CD14-positive monocyte (primary cell): ENCODE data around the gene INSYN2B. TPM values are rescaled to one million over a fixed set of nuclear protein-coding genes. Genes with fewer than 3 reads are reported as not detected.

ENCODE experiments used
- DNase-seq, 3 donors: peaks; one replicate each; pipeline ENCODE4 v3.0.0-alpha.2; 2011 to 2022
- H2AFZ ChIP-seq: 2 replicates; pipeline ENCODE4 v1.6.0; 2012; ENCODE audit warnings: mild to moderate bottlenecking, low read depth, low read length, inconsistent platforms; ENCODE audit not compliant: insufficient read depth, poor library complexity, severe bottlenecking
- H3K27ac ChIP-seq, 2 donors: 1 replicate in 1 of 2; 2 replicates in 1 of 2; pipeline ENCODE4 v1.5.1; 2012 to 2013; ENCODE audit warnings: low read length in 2 of 2, control low read depth in 1 of 2, inconsistent platforms in 1 of 2, low read depth in 1 of 2, mild to moderate bottlenecking in 1 of 2
- H3K27me3 ChIP-seq, 2 donors: one replicate each; pipeline versions ENCODE4 v1.6.0 to v1.6.1; 2011 to 2013; ENCODE audit warnings: low read length in 2 of 2; ENCODE audit not compliant: control insufficient read depth in 2 of 2, insufficient read depth in 2 of 2
- H3K36me3 ChIP-seq, 2 donors: replicated peaks in 1 of 2; 1 replicate in 1 of 2; 2 replicates in 1 of 2; pipeline versions ENCODE4 v1.5.1 to v1.6.1; 2012 to 2013; ENCODE audit warnings: low read length in 2 of 2, control low read depth in 1 of 2, inconsistent platforms in 1 of 2, mild to moderate bottlenecking in 1 of 2; ENCODE audit not compliant: insufficient read depth in 2 of 2, control insufficient read depth in 1 of 2
- H3K4me1 ChIP-seq, 2 donors: 1 replicate in 1 of 2; 2 replicates in 1 of 2; pipeline versions ENCODE4 v1.5.1 to v1.6.1; 2012 to 2013; ENCODE audit warnings: low read length in 2 of 2, control low read depth in 1 of 2, inconsistent platforms in 1 of 2, mild to moderate bottlenecking in 1 of 2, moderate library complexity in 1 of 2; ENCODE audit not compliant: insufficient read depth in 2 of 2, control insufficient read depth in 1 of 2
- H3K4me2 ChIP-seq: replicated peaks from 2 replicates; pipeline ENCODE3; 2012; ENCODE audit warnings: low read length, moderate library complexity, mild to moderate bottlenecking; ENCODE audit not compliant: poor library complexity, severe bottlenecking; ENCODE audit errors: extremely low read depth
- H3K4me3 ChIP-seq, 3 experiments: fragments of 200-600 bp in 1 of 3; sonication (generic) in 1 of 3; replicated peaks in 1 of 3; 1 replicate in 2 of 3; 2 replicates in 1 of 3; pipeline ENCODE4 v1.5.1; 2011 to 2013; ENCODE audit warnings: low read length in 3 of 3, mild to moderate bottlenecking in 3 of 3, control low read depth in 2 of 3, low read depth in 2 of 3, inconsistent platforms in 1 of 3, moderate library complexity in 1 of 3
- H3K79me2 ChIP-seq: 2 replicates; pipeline ENCODE4 v1.6.0; 2012; ENCODE audit warnings: mild to moderate bottlenecking, control low read depth, inconsistent platforms, low read length, moderate library complexity; ENCODE audit not compliant: insufficient read depth
- H3K9ac ChIP-seq: 2 replicates; pipeline ENCODE4 v1.6.0; 2017; ENCODE audit warnings: low read length, mild to moderate bottlenecking; ENCODE audit not compliant: insufficient read depth, poor library complexity, severe bottlenecking
- H3K9me3 ChIP-seq, 2 donors: replicated peaks in 1 of 2; 1 replicate in 1 of 2; 2 replicates in 1 of 2; pipeline versions ENCODE4 v1.5.1 to v1.6.1; 2012 to 2013; ENCODE audit warnings: low read length in 2 of 2, control low read depth in 1 of 2; ENCODE audit not compliant: control insufficient read depth in 1 of 2, insufficient read depth in 1 of 2
- H4K20me1 ChIP-seq: 2 replicates; pipeline ENCODE4 v1.6.0; 2012; ENCODE audit warnings: mild to moderate bottlenecking, low read length, control low read depth, moderate library complexity; ENCODE audit not compliant: insufficient read depth
- H3K27ac Mint-ChIP-seq, 7 donors: one replicate each; pipeline ENCODE4 v1.8.0; 2020; ENCODE audit warnings: mild to moderate bottlenecking in 7 of 7, mixed read lengths in 7 of 7, moderate library complexity in 6 of 7, inconsistent platforms in 2 of 7
- H3K27me3 Mint-ChIP-seq, 3 donors: one replicate each; pipeline ENCODE4 v1.8.0; 2021 to 2022; ENCODE audit warnings: low read depth in 3 of 3, mild to moderate bottlenecking in 3 of 3, mixed read lengths in 3 of 3, moderate library complexity in 3 of 3, inconsistent platforms in 1 of 3
- H3K36me3 Mint-ChIP-seq, 2 donors: one replicate each; pipeline ENCODE4 v1.8.0; 2020; ENCODE audit warnings: mixed read lengths in 2 of 2, inconsistent platforms in 1 of 2, mild to moderate bottlenecking in 1 of 2
- H3K4me1 Mint-ChIP-seq: one replicate; pipeline ENCODE4 v1.8.0; 2020; ENCODE audit warnings: mild to moderate bottlenecking, mixed read lengths
- H3K4me3 Mint-ChIP-seq, 2 donors: one replicate each; pipeline ENCODE4 v1.8.0; 2020; ENCODE audit warnings: mild to moderate bottlenecking in 2 of 2, mixed read lengths in 2 of 2, moderate library complexity in 1 of 2
- H3K9me3 Mint-ChIP-seq, 7 donors: one replicate each; pipeline ENCODE4 v1.8.0; 2020 to 2022; ENCODE audit warnings: mixed read lengths in 7 of 7, mild to moderate bottlenecking in 6 of 7, moderate library complexity in 6 of 7, inconsistent platforms in 2 of 7
- WGBS: methylation state at CpG from one replicate; pipeline ENCODE4 v1.1.5; 2013; ENCODE audit warnings: missing lambda C conversion rate; ENCODE audit not compliant: insufficient coverage; 5-methylcytosine and 5-hydroxymethylcytosine counted together
- intact Hi-C, 2 donors: fragments of 100-400 bp; cut with micrococcal nuclease; formaldehyde crosslinking; loops; one replicate each; pipeline versions ENCODE4 v1.15.0 to v1.15.1; 2023
- polyA plus RNA-seq, 3 donors: library from polyadenylated mRNA; depleted of rRNA in 1 of 3; unstranded in 2 of 3; stranded (reverse) in 1 of 3; fragments of 300-500 nt in 2 of 3; fragments of >200 nt in 1 of 3; fragmentation: Illumina TruSeq in 2 of 3; gene quantifications; 1 replicate in 2 of 3; 2 replicates in 1 of 3; pipeline ENCODE4 v1.2.3, GENCODE V29; 2012 to 2021
- TF ChIP-seq, protein P1 (sequence below): fragments of 200-600 bp; IDR thresholded peaks from one replicate; pipeline ENCODE4 v1.8.0; 2022; ENCODE audit warnings: antibody characterized with exemption, mild to moderate bottlenecking

The INSYN2B gene
- polyA plus RNA-seq, 3 donors: 0.17 TPM; not detected in 2

DNA sequence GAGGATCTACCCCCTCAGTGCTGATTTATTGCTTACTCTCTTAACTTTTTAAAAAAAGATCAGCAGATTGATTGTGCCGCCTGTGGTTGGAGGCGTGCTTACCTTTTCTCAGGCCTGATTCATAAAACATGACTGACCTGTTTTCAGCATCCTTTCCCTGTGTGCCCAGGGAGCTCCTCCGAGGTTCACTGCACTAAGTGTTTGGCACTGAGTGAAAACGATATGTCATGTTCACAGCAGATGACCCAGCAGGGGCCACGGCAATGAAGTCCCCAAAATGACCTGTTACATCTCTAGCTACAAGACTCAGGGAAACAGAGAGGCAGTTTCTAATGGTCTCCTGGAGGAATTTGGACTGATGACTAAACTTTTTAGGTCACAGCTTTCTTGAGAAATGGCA, 69.9 kb downstream of the INSYN2B start:
- Mint-ChIP-seq H3K4me1 (peaks cover 4% of the 10 kb centered on the region), H3K4me3 (no peak overlapping the region), H3K36me3 (peaks cover 27 to 50% of the 10 kb centered on the region in 2 donors), H3K27me3 (no peaks in the 10 kb centered on the region), H3K27ac (peak overlapping the region in 3 of 7 donors; percentile 8 to 41 (median 33)), H3K9me3 (no peaks in the 10 kb centered on the region)
- Histone ChIP-seq H3K36me3 (peaks cover 14 to 64% of the 10 kb centered on the region in 2 donors), H3K27ac (no peak overlapping the region), H2AFZ (no peak overlapping the region), H3K4me2 (no peak overlapping the region), H3K4me1 (no peaks in the 10 kb centered on the region), H3K27me3 (no peaks in the 10 kb centered on the region), H4K20me1 (peaks cover 100% of the 10 kb centered on the region), H3K9ac (no peak overlapping the region), H3K9me3 (no peaks in the 10 kb centered on the region), H3K4me3 (no peak overlapping the region), H3K79me2 (peaks cover 11% of the 10 kb centered on the region)
- 100% methylated on average over 4 of the region's 5 CpGs for WGBS
- TF ChIP-seq, protein P1, sequence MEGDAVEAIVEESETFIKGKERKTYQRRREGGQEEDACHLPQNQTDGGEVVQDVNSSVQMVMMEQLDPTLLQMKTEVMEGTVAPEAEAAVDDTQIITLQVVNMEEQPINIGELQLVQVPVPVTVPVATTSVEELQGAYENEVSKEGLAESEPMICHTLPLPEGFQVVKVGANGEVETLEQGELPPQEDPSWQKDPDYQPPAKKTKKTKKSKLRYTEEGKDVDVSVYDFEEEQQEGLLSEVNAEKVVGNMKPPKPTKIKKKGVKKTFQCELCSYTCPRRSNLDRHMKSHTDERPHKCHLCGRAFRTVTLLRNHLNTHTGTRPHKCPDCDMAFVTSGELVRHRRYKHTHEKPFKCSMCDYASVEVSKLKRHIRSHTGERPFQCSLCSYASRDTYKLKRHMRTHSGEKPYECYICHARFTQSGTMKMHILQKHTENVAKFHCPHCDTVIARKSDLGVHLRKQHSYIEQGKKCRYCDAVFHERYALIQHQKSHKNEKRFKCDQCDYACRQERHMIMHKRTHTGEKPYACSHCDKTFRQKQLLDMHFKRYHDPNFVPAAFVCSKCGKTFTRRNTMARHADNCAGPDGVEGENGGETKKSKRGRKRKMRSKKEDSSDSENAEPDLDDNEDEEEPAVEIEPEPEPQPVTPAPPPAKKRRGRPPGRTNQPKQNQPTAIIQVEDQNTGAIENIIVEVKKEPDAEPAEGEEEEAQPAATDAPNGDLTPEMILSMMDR: no peak
- DNase-seq: no peak
- intact Hi-C loops: no loop called here

DNA sequence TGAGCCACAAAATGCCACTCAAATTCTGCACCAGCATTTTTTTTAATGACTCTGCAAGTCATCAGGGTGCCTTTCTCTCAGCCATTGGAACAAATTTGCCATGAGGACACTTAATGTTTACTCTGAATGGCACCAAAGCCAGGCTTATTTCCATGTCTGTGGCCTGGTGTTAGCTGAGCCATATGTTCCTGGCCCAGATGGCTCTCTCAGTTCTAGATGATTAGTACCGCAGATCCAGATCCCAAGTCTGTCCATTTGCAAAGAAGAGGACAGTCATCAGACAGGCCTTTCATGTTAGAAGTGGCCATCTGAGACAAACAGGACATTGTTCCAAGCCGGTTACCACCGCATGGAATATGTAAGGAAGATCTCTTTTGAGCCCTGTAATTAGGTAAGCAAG, 70.3 kb downstream of the INSYN2B start:
- no peak overlapping the region for H2AFZ ChIP-seq
- intact Hi-C loops: no loop called here
- no peak for DNase-seq
- H3K27me3 Mint-ChIP-seq: no peaks in the 10 kb centered on the region
- no peaks in the 10 kb centered on the region for H3K27me3 ChIP-seq
- H3K36me3 Mint-ChIP-seq: peaks cover 26 to 48% of the 10 kb centered on the region in 2 donors
- H3K9me3 ChIP-seq: no peaks in the 10 kb centered on the region
- no peak overlapping the region for H3K4me2 ChIP-seq
- H3K27ac ChIP-seq: peak overlapping the region in 1 of 2 donors; percentile 7
- no peaks in the 10 kb centered on the region for H3K9me3 Mint-ChIP-seq
- peak overlapping the region in 1 of 7 donors; percentile 17 for H3K27ac Mint-ChIP-seq
- H3K9ac ChIP-seq: no peak overlapping the region
- H3K4me1 Mint-ChIP-seq: peaks cover 4% of the 10 kb centered on the region
- H4K20me1 ChIP-seq: peaks cover 100% of the 10 kb centered on the region
- H3K4me3 ChIP-seq: no peak overlapping the region
- H3K79me2 ChIP-seq: peaks cover 11% of the 10 kb centered on the region
- H3K36me3 ChIP-seq: peaks cover 14 to 61% of the 10 kb centered on the region in 2 donors
- 83% methylated on average over 3 of the region's 3 CpGs for WGBS
- no peak overlapping the region for H3K4me3 Mint-ChIP-seq
- TF ChIP-seq, protein P1: no peak
- H3K4me1 ChIP-seq: no peaks in the 10 kb centered on the region
